HepG2 (cell line): Measurements from ENCODE around the gene PAK6. TPM values are rescaled to one million over a fixed set of nuclear protein-coding genes. Genes with fewer than 3 reads are reported as not detected.

Experiments
- BCL6 ChIP-seq: IDR thresholded peaks from 2 replicates; pipeline ENCODE4 v1.6.1; 2016; ENCODE audit warnings: missing genetic modification reagents, missing compliant biosample characterization
- CENPX ChIP-seq: sonication (generic); formaldehyde crosslinking; IDR thresholded peaks from 2 replicates; pipeline ENCODE4 v1.9.0; 2021; ENCODE audit warnings: mild to moderate bottlenecking, missing genetic modification reagents, moderate library complexity
- GLI4 ChIP-seq: sonication (generic); formaldehyde crosslinking; IDR thresholded peaks from 2 replicates; pipeline ENCODE4 v1.5.1; 2020; ENCODE audit warnings: missing genetic modification reagents, mild to moderate bottlenecking, moderate library complexity, borderline replicate concordance
- JDP2 ChIP-seq: sonication (generic); formaldehyde crosslinking; IDR thresholded peaks from 2 replicates; pipeline ENCODE4 v1.8.1; 2022; ENCODE audit warnings: missing genetic modification reagents, borderline replicate concordance
- PAX8 ChIP-seq: sonication (generic); formaldehyde crosslinking; IDR thresholded peaks from 2 replicates; pipeline ENCODE4 v1.8.0; 2022; ENCODE audit warnings: mild to moderate bottlenecking, missing genetic modification reagents, borderline replicate concordance
- PREB ChIP-seq: sonication (generic); formaldehyde crosslinking; IDR thresholded peaks from 2 replicates; pipeline ENCODE4 v1.4.0; 2020; ENCODE audit warnings: missing genetic modification reagents
- ZBTB42 ChIP-seq: sonication (generic); formaldehyde crosslinking; IDR thresholded peaks from 2 replicates; pipeline ENCODE4 v1.5.0; 2020; ENCODE audit warnings: mild to moderate bottlenecking, missing genetic modification reagents
- ZSCAN21 ChIP-seq: sonication (generic); formaldehyde crosslinking; IDR thresholded peaks from 2 replicates; pipeline ENCODE4 v1.8.0; 2022; ENCODE audit warnings: mild to moderate bottlenecking, missing genetic modification reagents, moderate library complexity, borderline replicate concordance
- ZSCAN22 ChIP-seq: sonication (generic); formaldehyde crosslinking; IDR thresholded peaks from 2 replicates; pipeline ENCODE4 v1.4.0; 2020; ENCODE audit warnings: mild to moderate bottlenecking, missing genetic modification reagents
- polyA plus RNA-seq, 8 experiments: library from polyadenylated mRNA; depleted of rRNA in 3 of 8; stranded (reverse) in 7 of 8; unstranded in 1 of 8; fragments of >200 nt; fragmentation: Illumina TruSeq in 4 of 8; extraction: Trizol in 4 of 8; gene quantifications; 2 replicates each; pipeline versions ENCODE4 v1.2.1 to v1.2.3, GENCODE V29; 2011 to 2016; ENCODE audit warnings: low read depth in 4 of 8, missing spikeins in 1 of 8, mixed read lengths in 1 of 8; ENCODE audit not compliant: insufficient read depth in 1 of 8
- total RNA-seq, 5 experiments: library from RNA; depleted of rRNA; stranded (reverse); fragments of >200 nt; fragmentation: Illumina TruSeq; extraction: Trizol; gene quantifications; 2 replicates each; pipeline ENCODE4 v1.2.3, GENCODE V29; 2016; ENCODE audit warnings: low read depth in 1 of 5
- TF ChIP-seq, protein P1 (sequence below): sonication (generic); formaldehyde crosslinking; IDR thresholded peaks from 2 replicates; pipeline ENCODE4 v1.5.0; 2020; ENCODE audit warnings: mild to moderate bottlenecking, missing genetic modification reagents, borderline replicate concordance

PAK6 gene
- total and polyA plus RNA-seq, 2 of the 13 experiments (the other 11 are each of a cell fraction or from before 2014, with no cell fraction given), result 0.07 TPM; not detected in 1

DNA sequence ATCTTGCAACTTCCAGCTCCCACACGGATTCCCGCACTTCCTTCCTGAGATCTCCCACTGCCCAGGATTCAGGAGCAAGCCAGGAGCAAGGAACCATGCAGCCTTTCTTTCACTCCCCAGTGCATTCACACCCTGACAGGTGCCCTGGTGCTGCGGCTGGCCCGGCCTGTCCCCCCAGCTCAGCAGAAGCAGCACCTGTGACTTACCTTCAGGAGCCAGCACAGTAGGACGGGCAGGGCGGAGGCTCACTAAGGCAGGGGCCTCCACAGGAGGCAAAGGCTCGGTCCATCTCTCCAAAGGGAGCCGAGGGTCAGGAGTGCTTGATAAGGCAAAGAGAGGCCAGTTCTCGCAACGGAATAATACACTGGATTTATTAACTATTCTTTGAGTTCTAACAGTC is 39.2 kb downstream of the PAK6 start (continued):
- TF ChIP-seq, protein P1, sequence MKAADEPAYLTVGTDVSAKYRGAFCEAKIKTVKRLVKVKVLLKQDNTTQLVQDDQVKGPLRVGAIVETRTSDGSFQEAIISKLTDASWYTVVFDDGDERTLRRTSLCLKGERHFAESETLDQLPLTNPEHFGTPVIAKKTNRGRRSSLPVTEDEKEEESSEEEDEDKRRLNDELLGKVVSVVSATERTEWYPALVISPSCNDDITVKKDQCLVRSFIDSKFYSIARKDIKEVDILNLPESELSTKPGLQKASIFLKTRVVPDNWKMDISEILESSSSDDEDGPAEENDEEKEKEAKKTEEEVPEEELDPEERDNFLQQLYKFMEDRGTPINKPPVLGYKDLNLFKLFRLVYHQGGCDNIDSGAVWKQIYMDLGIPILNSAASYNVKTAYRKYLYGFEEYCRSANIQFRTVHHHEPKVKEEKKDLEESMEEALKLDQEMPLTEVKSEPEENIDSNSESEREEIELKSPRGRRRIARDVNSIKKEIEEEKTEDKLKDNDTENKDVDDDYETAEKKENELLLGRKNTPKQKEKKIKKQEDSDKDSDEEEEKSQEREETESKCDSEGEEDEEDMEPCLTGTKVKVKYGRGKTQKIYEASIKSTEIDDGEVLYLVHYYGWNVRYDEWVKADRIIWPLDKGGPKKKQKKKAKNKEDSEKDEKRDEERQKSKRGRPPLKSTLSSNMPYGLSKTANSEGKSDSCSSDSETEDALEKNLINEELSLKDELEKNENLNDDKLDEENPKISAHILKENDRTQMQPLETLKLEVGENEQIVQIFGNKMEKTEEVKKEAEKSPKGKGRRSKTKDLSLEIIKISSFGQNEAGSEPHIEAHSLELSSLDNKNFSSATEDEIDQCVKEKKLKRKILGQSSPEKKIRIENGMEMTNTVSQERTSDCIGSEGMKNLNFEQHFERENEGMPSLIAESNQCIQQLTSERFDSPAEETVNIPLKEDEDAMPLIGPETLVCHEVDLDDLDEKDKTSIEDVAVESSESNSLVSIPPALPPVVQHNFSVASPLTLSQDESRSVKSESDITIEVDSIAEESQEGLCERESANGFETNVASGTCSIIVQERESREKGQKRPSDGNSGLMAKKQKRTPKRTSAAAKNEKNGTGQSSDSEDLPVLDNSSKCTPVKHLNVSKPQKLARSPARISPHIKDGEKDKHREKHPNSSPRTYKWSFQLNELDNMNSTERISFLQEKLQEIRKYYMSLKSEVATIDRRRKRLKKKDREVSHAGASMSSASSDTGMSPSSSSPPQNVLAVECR (CRISPR knock-in tag), result no peak
- TF ChIP-seq JDP2 (CRISPR knock-in tag) (no peak), ZBTB42 (no peak), ZSCAN22 (CRISPR knock-in tag) (no peak), PREB (CRISPR knock-in tag) (no peak), GLI4 (no peak), BCL6 (CRISPR knock-in tag) (no peak), PAX8 (CRISPR knock-in tag) (no peak), ZSCAN21 (CRISPR knock-in tag) (no peak), CENPX (CRISPR knock-in tag) (no peak)
